ENCODE measurements around the gene HMMR.
"Not testable (repeated sequence)": the region's sequence is repeated elsewhere in the genome, so short reads cannot be mapped to it uniquely, and the experiment has no call there.

The HMMR gene

GRCh38 chr5:163506726-163507125 lies 46.3 kb downstream of the HMMR start:
- Mint-ChIP-seq H3K36me3 (ENCODE audit: low read depth) (peaks cover 14% of the 10 kb centered on the region), H3K27ac (peak overlapping the region; percentile 91), H3K4me3 (peak overlapping the region; percentile 86), H3K4me1 (ENCODE audit: low read depth) (peaks cover 43% of the 10 kb centered on the region), H3K27me3 (ENCODE audit: low read depth) (no peaks in the 10 kb centered on the region), H3K9me3 (no peaks in the 10 kb centered on the region)

- H3K27ac Mint-ChIP-seq = peak overlapping the region; percentile 78
- peaks cover 40% of the 10 kb centered on the region for H3K4me1 Mint-ChIP-seq (ENCODE audit: low read depth)
- H3K9me3 Mint-ChIP-seq = no peaks in the 10 kb centered on the region
- no peaks in the 10 kb centered on the region for H3K27me3 Mint-ChIP-seq (ENCODE audit: low read depth)
- H3K36me3 Mint-ChIP-seq (ENCODE audit: low read depth) = peaks cover 26% of the 10 kb centered on the region
- H3K4me3 Mint-ChIP-seq = peak overlapping the region; percentile 86
These were observed 48.3 kb downstream of the HMMR start for GRCh38 chr5:163508753-163509152.

- Mint-ChIP-seq H3K27ac (peak overlapping the region; percentile 78), H3K36me3 (ENCODE audit: low read depth) (peaks cover 27% of the 10 kb centered on the region), H3K27me3 (ENCODE audit: low read depth) (no peaks in the 10 kb centered on the region), H3K4me1 (ENCODE audit: low read depth) (peaks cover 40% of the 10 kb centered on the region), H3K9me3 (no peaks in the 10 kb centered on the region), H3K4me3 (peak overlapping the region; percentile 86)
These were observed 49.0 kb downstream of the HMMR start for GRCh38 chr5:163509291-163509951.

- H3K9me3 Mint-ChIP-seq = no peaks in the 10 kb centered on the region
- H3K4me3 Mint-ChIP-seq = no peak overlapping the region
- H3K36me3 Mint-ChIP-seq (ENCODE audit: low read depth) = peaks cover 37% of the 10 kb centered on the region
- peaks cover 36% of the 10 kb centered on the region for H3K4me1 Mint-ChIP-seq (ENCODE audit: low read depth)
- no peak overlapping the region for H3K27ac Mint-ChIP-seq
- no peaks in the 10 kb centered on the region for H3K27me3 Mint-ChIP-seq (ENCODE audit: low read depth)
These were observed 52.1 kb downstream of the HMMR start for GRCh38 chr5:163512526-163512925.

- Mint-ChIP-seq H3K27ac (no peak overlapping the region), H3K4me3 (no peak overlapping the region)
These were observed 64.7 kb downstream of the HMMR start for GRCh38 chr5:163525096-163525495.

GRCh38 chr5:163529698-163530097 lies 69.3 kb downstream of the HMMR start:
- H3K27me3 Mint-ChIP-seq (ENCODE audit: low read depth) = peaks cover 14% of the 10 kb centered on the region
- H3K4me1 Mint-ChIP-seq (ENCODE audit: low read depth) = no peaks in the 10 kb centered on the region
- no peak overlapping the region for H3K27ac Mint-ChIP-seq
- no peak overlapping the region for H3K4me3 Mint-ChIP-seq
- H3K36me3 Mint-ChIP-seq (ENCODE audit: low read depth) = peaks cover 1% of the 10 kb centered on the region
- H3K9me3 Mint-ChIP-seq = no peaks in the 10 kb centered on the region

More at GRCh38 chr5:163525096-163525495, 64.7 kb downstream of the HMMR start:
- peaks cover 19% of the 10 kb centered on the region for H3K36me3 Mint-ChIP-seq (ENCODE audit: low read depth)
- peaks cover 3% of the 10 kb centered on the region for H3K9me3 Mint-ChIP-seq
- H3K4me1 Mint-ChIP-seq (ENCODE audit: low read depth) = no peaks in the 10 kb centered on the region
- H3K27me3 Mint-ChIP-seq (ENCODE audit: low read depth) = no peaks in the 10 kb centered on the region

GRCh38 chr5:163531272-163531671 lies 70.8 kb downstream of the HMMR start:
- peaks cover 14% of the 10 kb centered on the region for H3K27me3 Mint-ChIP-seq (ENCODE audit: low read depth)

GRCh38 chr5:163532171-163533084 lies 72.0 kb downstream of the HMMR start:
- peaks cover 14% of the 10 kb centered on the region for H3K27me3 Mint-ChIP-seq (ENCODE audit: low read depth)
- no peak overlapping the region for H3K4me3 Mint-ChIP-seq
- no peak overlapping the region for H3K27ac Mint-ChIP-seq
- no peaks in the 10 kb centered on the region for H3K36me3 Mint-ChIP-seq (ENCODE audit: low read depth)
- peaks cover 4% of the 10 kb centered on the region for H3K9me3 Mint-ChIP-seq
- H3K4me1 Mint-ChIP-seq (ENCODE audit: low read depth) = no peaks in the 10 kb centered on the region

More at GRCh38 chr5:163531272-163531671, 70.8 kb downstream of the HMMR start:
- H3K36me3 Mint-ChIP-seq (ENCODE audit: low read depth) = no peaks in the 10 kb centered on the region
- H3K27ac Mint-ChIP-seq = no peak overlapping the region
- H3K4me1 Mint-ChIP-seq (ENCODE audit: low read depth) = no peaks in the 10 kb centered on the region
- H3K9me3 Mint-ChIP-seq = peaks cover under 1% of the 10 kb centered on the region
- H3K4me3 Mint-ChIP-seq = no peak overlapping the region

GRCh38 chr5:163533223-163533622 lies 72.8 kb downstream of the HMMR start:
- peaks cover 14% of the 10 kb centered on the region for H3K27me3 Mint-ChIP-seq (ENCODE audit: low read depth)
- H3K36me3 Mint-ChIP-seq (ENCODE audit: low read depth) = no peaks in the 10 kb centered on the region
- peaks cover 4% of the 10 kb centered on the region for H3K9me3 Mint-ChIP-seq
- no peak overlapping the region for H3K4me3 Mint-ChIP-seq
- H3K27ac Mint-ChIP-seq = no peak overlapping the region
- no peaks in the 10 kb centered on the region for H3K4me1 Mint-ChIP-seq (ENCODE audit: low read depth)

GRCh38 chr5:163534492-163535094 lies 74.2 kb downstream of the HMMR start:
- Mint-ChIP-seq H3K36me3 (ENCODE audit: low read depth) (no peaks in the 10 kb centered on the region), H3K4me1 (ENCODE audit: low read depth) (no peaks in the 10 kb centered on the region), H3K27me3 (ENCODE audit: low read depth) (peaks cover 26% of the 10 kb centered on the region), H3K4me3 (no peak overlapping the region), H3K9me3 (peaks cover 4% of the 10 kb centered on the region), H3K27ac (no peak overlapping the region)

- Mint-ChIP-seq H3K27me3 (ENCODE audit: low read depth) (peaks cover 27% of the 10 kb centered on the region), H3K4me1 (ENCODE audit: low read depth) (no peaks in the 10 kb centered on the region), H3K4me3 (no peak overlapping the region), H3K36me3 (ENCODE audit: low read depth) (no peaks in the 10 kb centered on the region), H3K9me3 (peaks cover 4% of the 10 kb centered on the region), H3K27ac (no peak overlapping the region)
These were observed 74.9 kb downstream of the HMMR start for GRCh38 chr5:163535290-163535689.

- not testable (repeated sequence) for H3K4me1 Mint-ChIP-seq (ENCODE audit: low read depth)
- H3K27me3 Mint-ChIP-seq (ENCODE audit: low read depth) = peaks cover 29% of the 10 kb centered on the region
These were observed 76.0 kb downstream of the HMMR start for GRCh38 chr5:163536442-163536841.

GRCh38 chr5:163540696-163541095 lies 80.3 kb downstream of the HMMR start:
- peaks cover 15% of the 10 kb centered on the region for H3K27me3 Mint-ChIP-seq (ENCODE audit: low read depth)
- H3K9me3 Mint-ChIP-seq = peaks cover 4% of the 10 kb centered on the region
- no peak overlapping the region for H3K4me3 Mint-ChIP-seq
- no peaks in the 10 kb centered on the region for H3K36me3 Mint-ChIP-seq (ENCODE audit: low read depth)
- no peaks in the 10 kb centered on the region for H3K4me1 Mint-ChIP-seq (ENCODE audit: low read depth)
- H3K27ac Mint-ChIP-seq = no peak overlapping the region

More at GRCh38 chr5:163536442-163536841, 76.0 kb downstream of the HMMR start:
- not testable (repeated sequence) for H3K9me3 Mint-ChIP-seq; H3K27ac Mint-ChIP-seq; H3K4me3 Mint-ChIP-seq; H3K36me3 Mint-ChIP-seq (ENCODE audit: low read depth)
